ENCODE measurements around the gene POU2AF1.

Gene POU2AF1

GRCh38 chr11:111310723-111311122, 68.4 kb downstream of the POU2AF1 start:
- no peak for DNase-seq (ENCODE audit: low spot score)

GRCh38 chr11:111310088-111310487, 69.0 kb downstream of the POU2AF1 start:
- no peak for DNase-seq (ENCODE audit: low spot score)

- no peak for DNase-seq (ENCODE audit: low spot score)
These were observed 69.7 kb downstream of the POU2AF1 start for GRCh38 chr11:111309215-111309915.

- no peak for DNase-seq (ENCODE audit: low spot score)
These were observed 70.9 kb downstream of the POU2AF1 start for GRCh38 chr11:111308140-111308539.

GRCh38 chr11:111307472-111308108, 71.5 kb downstream of the POU2AF1 start:
- DNase-seq (ENCODE audit: low spot score), result no peak

- DNase-seq (ENCODE audit: low spot score), result no peak
These were observed 72.8 kb downstream of the POU2AF1 start for GRCh38 chr11:111306321-111306720.

- DNase-seq (ENCODE audit: low spot score), result no peak
These were observed 73.2 kb downstream of the POU2AF1 start for GRCh38 chr11:111305876-111306275.

GRCh38 chr11:111305162-111305802, 73.8 kb downstream of the POU2AF1 start:
- no peak for DNase-seq (ENCODE audit: low spot score)

- no peak for DNase-seq (ENCODE audit: low spot score)
These were observed 75.6 kb downstream of the POU2AF1 start for GRCh38 chr11:111303461-111303860.

- no peak for DNase-seq (ENCODE audit: low spot score)
These were observed 76.8 kb downstream of the POU2AF1 start for GRCh38 chr11:111302298-111302697.

Measured in germinal center (tissue), 1 donor.